ENCODE data around the gene PAWR.
"Not testable (repeated sequence)": the region's sequence is repeated elsewhere in the genome, so short reads cannot be mapped to it uniquely, and the experiment has no call there.

PAWR gene

GRCh38 chr12:79686171-79686570, 4.6 kb downstream of the PAWR start:
- no peak for DNase-seq

GRCh38 chr12:79685068-79685467, 5.7 kb downstream of the PAWR start:
- DNase-seq: no peak

GRCh38 chr12:79684338-79684737, 6.4 kb downstream of the PAWR start:
- not testable (repeated sequence) for DNase-seq

- DNase-seq: no peak
These were observed 8.2 kb downstream of the PAWR start for GRCh38 chr12:79682593-79682992.

- no peak for DNase-seq
These were observed 9.7 kb downstream of the PAWR start for GRCh38 chr12:79681008-79681590.

GRCh38 chr12:79680051-79680450, 10.7 kb downstream of the PAWR start:
- no peak for DNase-seq

- no peak for DNase-seq
These were observed 12.5 kb downstream of the PAWR start for GRCh38 chr12:79678306-79678705.

GRCh38 chr12:79677672-79678071, 13.1 kb downstream of the PAWR start:
- no peak for DNase-seq

- DNase-seq: no peak
These were observed 14.2 kb downstream of the PAWR start for GRCh38 chr12:79676579-79676978.

GRCh38 chr12:79674629-79675028, 16.1 kb downstream of the PAWR start:
- DNase-seq: no peak

GRCh38 chr12:79673354-79673753, 17.4 kb downstream of the PAWR start:
- no peak for DNase-seq

- DNase-seq: no peak
These were observed 22.7 kb downstream of the PAWR start for GRCh38 chr12:79668113-79668512.

GRCh38 chr12:79665212-79665887, 25.4 kb downstream of the PAWR start:
- no peak for DNase-seq

GRCh38 chr12:79664518-79664917, 26.2 kb downstream of the PAWR start:
- no peak for DNase-seq

GRCh38 chr12:79662046-79662811, 28.5 kb downstream of the PAWR start:
- DNase-seq: no peak

- no peak for DNase-seq
These were observed 29.1 kb downstream of the PAWR start for GRCh38 chr12:79661629-79662028.

GRCh38 chr12:79659961-79660431, 30.8 kb downstream of the PAWR start:
- DNase-seq: no peak

GRCh38 chr12:79658221-79658620, 32.5 kb downstream of the PAWR start:
- no peak for DNase-seq

- no peak for DNase-seq
These were observed 33.6 kb downstream of the PAWR start for GRCh38 chr12:79657136-79657535.

- no peak for DNase-seq
These were observed 35.7 kb downstream of the PAWR start for GRCh38 chr12:79655036-79655435.

GRCh38 chr12:79652521-79652920, 38.2 kb downstream of the PAWR start:
- DNase-seq: no peak

- DNase-seq: no peak
These were observed 40.3 kb downstream of the PAWR start for GRCh38 chr12:79650440-79650839.

- DNase-seq: no peak
These were observed 41.9 kb downstream of the PAWR start for GRCh38 chr12:79648881-79649280.

- DNase-seq: not testable (repeated sequence)
These were observed 43.9 kb downstream of the PAWR start for GRCh38 chr12:79646843-79647242.

All from SIG-M5 (cell line).